DMS 273 treated with DMSO at 0.1 percent for 48 hours (cell line): ENCODE results near the gene FAM181B.

Experiments
- DNase-seq: peaks from one replicate; lab custom pipeline; 2025; lab: John Stamatoyannopoulos, UW

The FAM181B gene, protein sequence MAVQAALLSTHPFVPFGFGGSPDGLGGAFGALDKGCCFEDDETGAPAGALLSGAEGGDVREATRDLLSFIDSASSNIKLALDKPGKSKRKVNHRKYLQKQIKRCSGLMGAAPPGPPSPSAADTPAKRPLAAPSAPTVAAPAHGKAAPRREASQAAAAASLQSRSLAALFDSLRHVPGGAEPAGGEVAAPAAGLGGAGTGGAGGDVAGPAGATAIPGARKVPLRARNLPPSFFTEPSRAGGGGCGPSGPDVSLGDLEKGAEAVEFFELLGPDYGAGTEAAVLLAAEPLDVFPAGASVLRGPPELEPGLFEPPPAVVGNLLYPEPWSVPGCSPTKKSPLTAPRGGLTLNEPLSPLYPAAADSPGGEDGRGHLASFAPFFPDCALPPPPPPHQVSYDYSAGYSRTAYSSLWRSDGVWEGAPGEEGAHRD

DNA sequence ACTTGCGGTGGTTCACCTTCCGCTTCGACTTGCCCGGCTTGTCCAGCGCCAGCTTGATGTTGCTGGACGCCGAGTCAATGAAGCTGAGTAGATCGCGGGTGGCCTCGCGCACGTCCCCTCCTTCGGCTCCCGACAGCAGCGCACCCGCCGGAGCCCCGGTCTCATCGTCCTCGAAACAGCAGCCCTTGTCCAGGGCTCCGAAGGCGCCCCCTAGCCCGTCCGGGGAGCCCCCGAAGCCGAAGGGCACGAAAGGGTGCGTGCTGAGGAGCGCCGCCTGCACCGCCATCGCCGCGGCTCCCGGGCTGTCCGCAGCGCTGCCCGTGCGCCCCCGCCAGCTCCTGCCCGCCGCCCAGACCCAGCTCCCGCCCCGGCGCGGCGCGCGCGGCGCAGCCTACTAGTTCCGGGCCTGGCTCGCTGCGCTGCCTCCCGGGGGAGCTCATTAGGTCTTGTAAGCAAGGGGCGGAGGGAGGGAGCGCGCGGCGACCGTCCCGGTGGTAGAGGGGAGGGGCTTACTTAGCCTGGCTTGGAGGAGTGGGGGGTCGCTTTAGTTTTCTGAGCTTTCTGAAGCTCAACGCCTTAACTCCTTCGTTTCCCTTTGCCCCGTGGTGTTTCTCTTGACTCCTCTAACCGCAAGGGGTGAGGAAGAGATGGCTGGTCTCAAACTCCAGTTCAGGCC lies at the start of gene FAM181B:
FAM181B (minus strand) TSS at position 421 of the 676 bp plus-strand sequence; CDS start at position 286, 135 bp downstream.
- no peak for DNase-seq

DNA sequence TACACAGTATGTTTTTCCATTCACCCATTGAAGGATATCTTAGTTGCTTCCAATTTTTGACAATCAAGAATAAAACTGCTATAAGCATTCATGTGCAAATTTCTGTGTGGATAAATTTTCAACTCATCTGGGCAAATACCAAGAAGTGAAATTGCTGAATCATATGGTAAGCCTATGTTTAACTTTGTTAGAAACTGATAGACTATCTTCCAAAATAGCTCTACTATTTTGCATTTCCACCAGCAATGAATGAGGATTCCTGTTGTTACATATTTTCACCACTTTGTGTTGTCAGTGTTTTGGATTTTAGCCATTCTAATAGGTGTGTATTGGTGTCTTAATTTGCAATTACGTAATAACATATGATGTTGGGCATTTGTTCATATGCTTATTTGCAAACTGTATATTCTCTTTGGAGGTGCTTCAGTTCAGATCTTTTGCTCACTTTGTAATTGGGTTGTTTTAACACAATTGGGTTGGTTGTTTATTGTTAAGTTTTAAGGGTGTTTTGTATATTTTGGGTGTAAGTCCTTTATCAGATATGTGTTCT lies 49.2 kb upstream of the FAM181B start:
- DNase-seq: no peak

DNA sequence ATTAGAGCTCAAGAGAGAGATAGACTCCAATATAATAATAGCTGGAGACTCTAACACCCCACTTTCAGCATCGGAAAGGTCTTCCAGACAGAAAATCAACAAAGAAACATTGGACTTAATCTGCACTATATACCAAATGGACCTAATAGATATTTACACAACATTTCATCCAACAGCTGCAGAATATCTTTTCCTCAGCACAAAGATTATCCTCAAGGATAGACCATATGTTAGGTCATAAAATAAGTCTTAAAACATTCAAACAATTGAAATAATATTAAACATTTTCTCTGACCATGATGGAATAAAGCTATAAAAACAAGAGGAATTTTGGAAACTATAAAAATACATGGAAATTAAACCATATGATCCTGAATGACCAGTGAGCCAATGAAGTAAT lies 45.1 kb upstream of the FAM181B start:
- DNase-seq: no peak

DNA sequence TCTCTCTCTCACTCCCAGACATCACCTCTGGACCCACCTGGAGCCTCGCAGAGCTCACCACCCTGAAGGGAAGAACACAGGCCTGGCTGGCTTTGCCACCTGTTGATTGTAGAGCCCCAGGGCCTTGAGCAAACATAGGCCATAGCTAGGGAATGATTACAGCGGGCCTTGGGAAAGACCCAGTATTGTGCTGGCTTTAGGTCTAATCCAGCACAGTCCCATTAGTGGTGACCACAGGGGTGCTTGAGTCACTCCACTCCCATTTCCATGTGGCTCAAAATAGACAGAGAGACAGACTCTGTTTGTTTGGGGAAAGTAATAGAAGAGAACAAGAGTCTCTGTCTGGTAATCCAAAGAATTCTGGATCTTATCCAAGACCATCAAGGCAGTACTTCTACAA lies 42.7 kb upstream of the FAM181B start:
- DNase-seq: no peak

DNA sequence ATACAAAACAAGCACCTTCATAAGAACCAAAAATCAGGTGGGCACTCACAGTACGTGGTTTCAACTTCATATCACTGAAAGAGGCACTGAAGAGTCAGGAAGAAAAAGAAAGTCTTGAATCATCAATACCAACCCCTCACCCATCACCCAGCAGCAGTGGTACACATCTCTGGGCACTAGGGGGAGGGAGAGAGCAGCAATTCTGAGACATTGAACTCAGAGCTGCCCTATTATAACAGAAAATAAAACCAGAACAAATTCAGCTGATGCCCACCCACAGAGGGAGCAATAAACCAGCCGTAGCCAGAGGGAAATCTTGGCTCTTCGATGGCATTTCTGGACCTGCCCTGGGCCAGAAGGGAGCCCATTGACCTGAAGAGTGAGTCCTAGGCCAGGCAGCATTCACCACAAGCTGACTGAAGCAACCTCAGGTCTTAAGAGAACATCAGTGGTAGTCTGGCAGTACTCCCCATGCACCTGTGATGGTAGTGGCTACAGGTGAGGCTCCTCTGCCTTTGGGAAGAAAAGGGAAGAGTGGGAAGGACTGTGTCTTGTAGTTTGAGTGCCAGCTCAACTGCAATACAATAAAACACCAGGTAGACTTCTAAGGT lies 42.2 kb upstream of the FAM181B start:
- no peak for DNase-seq

DNA sequence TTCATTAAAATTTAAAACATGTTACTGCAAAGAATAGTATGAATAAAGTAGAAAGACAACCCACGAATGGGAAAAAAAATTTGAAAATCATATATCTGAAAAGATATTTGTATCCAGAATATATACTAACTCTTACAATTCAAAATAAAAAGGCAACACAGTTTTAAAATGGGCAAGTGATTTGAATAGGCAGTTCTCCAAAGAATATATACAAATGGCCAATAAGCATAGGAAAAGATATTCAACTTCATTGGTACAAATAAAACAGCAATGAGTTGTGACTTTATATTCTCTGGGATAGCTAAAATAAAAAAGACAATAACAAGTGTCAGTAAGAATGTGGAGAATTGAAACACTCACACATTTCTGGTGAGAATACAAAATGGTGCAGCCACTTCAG lies 41.6 kb upstream of the FAM181B start:
- DNase-seq: no peak

DNA sequence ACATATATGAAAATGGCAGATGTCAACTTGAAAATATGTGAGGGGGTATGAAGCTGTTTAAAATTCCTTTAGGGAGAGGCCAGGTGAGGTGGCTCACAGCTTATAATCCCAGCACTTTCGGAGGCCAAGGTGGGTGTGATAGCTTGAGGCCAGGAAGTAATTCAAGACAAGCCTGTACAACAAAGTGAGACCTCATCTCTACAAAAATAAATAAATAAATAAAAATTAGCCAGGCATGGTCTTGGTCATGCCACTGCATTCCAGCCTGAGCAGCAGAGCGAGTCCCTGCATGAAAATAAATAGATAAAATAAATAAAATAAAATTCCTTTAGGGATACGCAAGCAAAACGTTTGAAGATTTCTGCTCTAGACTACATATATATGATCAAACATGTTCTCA lies 38.1 kb upstream of the FAM181B start:
- DNase-seq: no peak

DNA sequence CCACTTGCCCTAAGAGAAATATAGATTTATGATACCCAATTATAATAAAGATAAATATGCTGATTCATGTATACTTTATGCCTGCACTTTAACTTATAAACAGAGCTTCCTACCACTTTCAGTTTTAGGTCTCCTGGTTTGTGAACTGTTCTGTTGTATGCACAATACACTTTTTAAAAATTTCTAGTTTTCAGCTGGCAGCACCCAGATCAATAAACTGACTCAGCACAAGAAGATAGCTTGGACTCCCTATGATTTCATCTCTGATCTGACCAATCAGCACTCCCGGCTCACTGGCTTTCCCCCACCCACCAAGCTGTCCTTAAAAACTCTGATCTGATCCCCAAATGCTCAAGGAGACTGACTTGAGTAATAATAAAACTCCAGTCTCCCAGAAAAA lies 33.5 kb upstream of the FAM181B start:
- no peak for DNase-seq

DNA sequence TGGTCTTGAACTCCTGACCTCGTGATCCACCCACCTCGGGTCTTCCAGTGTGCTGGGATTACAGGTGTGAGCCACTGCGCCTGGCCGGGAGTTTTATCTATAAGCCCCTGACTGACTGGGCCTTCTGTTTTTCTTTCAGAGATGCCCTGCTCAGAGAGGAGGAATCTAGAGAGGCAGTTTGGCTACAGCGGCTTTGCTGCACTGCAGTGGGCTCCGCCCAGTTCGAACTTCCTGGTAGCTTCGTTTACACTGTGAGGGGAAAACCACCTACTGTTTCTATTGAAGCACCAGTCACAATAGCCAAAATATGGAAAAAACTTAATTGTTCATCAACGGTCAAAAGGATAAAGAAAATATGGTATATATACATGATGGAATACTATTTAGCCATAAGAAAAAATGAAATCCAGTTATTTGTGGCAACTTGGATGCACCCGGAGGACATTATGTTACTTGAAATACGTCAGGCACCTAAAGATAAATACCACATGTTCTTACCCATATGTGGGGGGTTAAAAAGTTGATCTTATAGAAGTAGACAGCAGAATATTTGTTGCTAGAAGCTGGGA lies 31.9 kb upstream of the FAM181B start:
- no peak for DNase-seq

DNA sequence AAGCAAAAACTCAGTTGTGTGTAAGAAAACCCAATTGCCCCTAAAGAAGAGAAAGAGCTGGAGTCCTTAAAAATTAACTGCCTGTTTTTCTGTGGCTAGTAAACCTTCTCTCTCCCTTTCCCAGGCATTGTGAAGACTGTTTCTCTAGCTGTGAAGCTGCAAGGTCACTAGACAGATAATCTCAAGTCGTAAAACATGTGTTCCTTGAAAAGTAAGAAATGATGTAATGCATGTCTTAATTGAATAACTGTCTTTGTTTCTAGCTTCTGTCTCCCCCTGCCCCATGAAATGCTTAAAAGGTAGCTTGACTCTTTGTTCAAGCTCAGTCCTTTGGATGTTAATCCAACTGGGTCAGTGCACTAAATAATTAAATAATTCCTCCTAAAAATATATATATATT lies 29.5 kb upstream of the FAM181B start:
- no peak for DNase-seq

DNA sequence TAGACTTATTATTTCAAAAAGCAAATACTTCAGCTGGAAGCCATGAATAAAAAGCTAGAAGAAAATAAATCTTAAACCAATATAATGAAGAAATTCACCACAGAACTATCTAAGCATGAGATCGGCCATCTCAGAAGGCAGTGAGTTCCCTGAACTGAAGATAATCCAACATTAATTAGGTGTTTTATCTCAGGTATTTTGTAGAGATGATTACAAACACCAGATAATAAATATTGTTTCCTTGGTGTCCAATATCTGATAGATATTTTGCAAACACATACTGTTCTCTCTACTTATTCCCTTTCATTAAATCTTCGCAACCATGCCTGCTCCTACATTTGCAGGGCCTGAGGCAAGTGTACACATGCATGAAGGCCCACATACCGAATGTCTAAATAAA lies 26.0 kb upstream of the FAM181B start:
- DNase-seq: no peak

DNA sequence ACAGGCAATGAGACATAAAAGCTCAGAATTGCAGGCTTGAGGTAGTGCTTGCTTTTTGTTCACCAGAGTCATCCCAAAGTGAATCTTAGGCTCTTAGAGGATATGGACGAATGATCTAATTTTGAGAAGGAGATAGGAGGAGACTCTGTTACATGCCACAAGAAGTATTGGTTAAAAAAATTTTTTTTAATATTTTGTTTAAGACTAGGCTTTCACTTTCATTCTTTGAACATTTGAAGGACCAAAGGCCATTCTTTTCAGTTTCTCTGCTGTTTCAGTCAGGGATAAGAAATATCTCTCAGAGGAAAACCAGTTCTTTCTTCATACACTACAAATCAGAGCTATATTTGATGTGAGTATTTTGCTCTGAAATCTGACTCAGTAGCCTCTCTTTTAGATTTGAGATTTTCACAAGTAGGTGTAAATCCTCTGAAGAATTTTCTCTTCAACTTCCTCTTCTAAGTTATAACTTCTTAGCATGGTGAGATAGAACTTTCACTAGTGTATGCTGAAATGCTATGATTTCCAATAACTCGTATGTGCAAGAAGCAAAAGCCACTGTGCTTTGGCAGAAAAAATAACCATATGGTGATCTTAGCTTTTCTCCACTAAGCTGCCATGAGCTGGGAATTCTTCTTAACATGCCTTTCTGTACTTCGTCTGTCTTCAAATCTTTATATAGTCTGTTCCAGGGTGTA lies 24.1 kb upstream of the FAM181B start:
- DNase-seq: no peak

DNA sequence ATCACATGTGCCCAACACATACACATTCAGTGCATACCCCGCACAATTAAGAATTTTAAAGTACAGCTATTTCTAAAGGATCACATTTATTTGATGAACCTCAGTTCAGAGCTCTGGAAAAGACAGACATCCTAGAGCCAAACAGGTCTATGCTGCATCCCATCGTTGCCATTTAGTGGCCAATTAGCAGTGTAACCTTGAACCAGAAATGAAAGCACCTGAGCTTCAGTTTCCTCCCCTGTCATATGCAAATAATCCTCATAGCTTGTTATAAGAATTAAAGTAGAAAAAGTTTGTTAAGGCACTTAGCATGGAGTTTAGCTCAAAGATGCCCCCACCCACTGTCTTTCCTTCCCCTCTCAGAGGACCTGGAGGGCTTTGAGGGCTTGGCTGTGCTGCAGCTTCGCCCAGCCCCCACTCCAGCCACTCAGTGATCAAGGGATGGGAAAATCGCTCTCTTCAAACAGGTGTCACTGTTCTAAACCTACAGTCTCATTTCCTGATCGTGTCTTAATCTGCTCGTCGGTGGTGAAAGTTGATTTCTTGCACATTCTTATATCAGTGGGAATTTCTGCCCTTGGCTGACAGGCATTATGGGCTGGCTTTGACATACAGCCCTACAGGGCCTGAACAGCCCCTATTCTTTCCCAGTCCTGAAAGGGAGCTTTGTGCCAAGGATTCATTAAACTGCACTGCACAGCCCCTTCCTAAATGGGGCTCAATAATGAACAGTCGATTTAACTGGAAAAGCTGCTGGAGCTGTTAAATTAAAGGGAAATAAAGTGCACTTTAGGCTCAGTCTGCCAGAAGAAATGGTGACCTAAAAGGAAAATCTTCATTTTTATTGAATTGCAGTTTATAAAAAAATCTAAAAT lies 23.3 kb upstream of the FAM181B start:
- no peak for DNase-seq

DNA sequence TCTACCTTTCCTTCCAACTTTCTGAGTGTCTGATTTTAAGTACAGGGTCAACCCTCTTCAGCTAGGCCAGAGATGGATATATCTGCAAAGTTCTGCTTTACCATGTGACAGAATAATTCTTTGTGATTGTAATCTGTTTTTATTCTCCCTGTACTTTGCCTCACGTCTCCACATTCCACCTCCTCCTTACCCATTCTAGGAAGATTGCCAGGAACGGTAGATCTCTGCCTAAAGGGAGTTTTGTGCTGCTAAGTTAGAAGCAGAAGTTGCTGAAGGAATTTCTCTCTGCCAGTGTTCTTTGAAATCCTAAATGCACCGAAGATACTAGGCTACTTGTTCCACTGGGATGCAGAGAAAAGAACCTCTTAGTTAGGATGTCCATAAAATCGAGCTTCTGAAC lies 20.7 kb upstream of the FAM181B start:
- DNase-seq: no peak

DNA sequence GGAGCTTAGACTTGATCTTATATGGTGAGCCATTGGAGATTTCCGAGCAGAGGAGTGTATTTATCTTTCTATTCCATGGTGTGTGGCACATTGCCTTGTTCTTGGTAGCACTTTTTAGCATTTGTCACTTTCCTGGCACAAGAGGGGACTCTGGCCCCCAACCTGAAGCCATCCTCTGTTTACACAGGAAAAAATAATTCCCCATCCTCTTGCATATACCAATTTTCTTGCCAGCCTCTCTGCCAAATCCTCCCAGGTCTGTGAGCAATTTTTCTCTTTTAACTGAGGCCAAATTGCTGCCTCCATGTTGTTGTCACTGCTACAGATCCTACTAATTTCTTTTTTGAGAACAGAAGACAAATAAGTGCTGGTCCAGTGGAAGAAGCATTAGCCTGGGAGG lies 20.3 kb upstream of the FAM181B start:
- DNase-seq: no peak

DNA sequence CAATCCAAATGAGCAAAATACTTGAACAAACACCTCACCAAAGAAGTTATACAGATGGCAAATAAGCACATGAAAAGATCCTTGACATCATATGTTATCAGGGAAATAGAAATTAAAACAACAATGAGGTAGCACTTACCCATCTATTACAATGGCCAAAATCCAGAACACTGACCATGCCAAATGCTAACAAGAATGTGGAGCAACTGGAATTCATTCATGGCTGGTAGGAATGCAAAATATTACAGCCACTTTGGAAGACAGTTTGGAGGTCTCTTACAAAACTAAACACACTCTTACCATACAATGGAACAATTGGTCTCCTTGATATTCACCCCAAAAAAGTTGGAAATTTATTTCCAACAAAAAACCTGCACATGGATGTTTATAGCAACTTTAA lies 19.1 kb upstream of the FAM181B start:
- no peak for DNase-seq

DNA sequence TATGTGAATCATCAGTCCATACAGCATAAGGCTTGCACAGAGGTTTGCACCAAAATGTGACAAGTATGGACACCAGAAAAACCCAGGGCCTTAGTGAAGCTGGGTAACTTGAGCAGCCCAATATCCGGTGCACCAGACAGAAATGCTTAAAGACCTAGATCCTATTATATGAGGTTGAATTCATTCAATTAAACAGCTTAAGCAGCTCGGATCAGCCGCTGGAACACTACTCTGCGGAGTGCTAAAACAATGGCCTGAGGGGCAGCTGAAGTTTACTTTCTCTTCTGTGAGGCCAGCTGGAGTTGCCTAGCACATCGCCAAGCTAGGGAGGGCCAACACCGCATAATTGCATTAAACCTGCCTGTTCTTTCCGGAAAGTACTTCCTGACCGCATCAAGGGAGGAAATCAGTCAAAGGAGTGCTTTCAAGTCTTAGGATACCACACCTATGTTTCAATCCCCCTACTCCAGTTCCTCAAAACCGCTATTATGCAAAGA lies 17.0 kb upstream of the FAM181B start:
- DNase-seq: no peak

DNA sequence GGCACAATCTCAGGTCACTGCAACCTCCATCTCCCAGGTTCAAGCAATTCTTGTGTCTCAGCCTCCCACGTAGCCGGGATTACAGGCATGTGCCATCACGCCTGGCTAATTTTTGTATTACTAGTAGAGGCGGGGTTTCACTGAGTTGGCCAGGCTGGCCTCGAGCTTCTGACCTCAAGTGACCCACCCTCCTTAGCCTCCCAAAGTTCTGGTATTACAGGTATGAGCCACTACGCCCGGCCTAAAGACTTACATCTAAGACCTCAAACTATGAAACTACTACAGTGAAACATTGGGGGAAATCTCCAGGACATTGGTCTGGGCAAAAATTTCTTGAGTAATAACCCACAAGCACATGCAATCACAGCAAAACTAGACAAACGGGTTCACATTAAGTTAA lies 13.8 kb upstream of the FAM181B start:
- no peak for DNase-seq

DNA sequence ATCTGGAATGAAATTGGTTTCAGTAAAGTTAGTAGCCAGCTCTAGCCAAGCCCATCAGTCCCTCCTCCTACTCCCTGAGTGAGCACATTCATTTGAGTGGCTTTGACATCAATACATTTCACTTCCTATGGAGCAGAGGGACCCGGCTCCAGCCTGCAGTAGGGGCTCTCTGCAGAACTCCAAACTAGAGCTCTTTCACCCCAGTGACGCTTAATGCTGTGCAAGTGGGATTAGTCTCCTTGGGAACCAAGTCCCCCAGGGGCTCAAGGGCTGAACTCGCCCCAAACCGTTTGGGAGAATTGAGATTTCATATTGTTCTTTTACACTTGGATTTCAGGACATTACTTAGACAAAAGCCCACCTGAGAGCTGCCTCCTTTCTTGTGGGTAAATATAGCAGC lies 4.4 kb upstream of the FAM181B start:
- no peak for DNase-seq

DNA sequence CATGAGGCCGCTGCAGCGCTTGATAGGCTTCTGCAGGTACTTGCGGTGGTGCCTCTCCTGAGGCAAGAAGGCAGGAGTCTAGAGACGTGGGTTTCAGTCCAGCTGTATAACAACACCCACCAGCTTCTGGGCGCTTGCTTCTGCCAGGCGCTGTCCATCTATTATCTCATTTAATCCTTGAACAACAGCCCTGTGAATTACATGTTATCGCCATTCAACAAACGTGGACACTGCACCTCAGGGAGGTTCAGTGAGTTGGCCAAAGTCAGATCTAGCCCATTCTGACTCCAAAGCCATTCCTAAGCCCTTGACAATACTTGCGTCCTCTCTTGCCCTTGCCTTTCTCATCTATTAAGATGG lies 436 bp upstream of the FAM181B start:
- DNase-seq: no peak
